ENCODE data around the gene TASOR. TPM values are rescaled to one million over a fixed set of nuclear protein-coding genes. Genes with fewer than 3 reads are reported as not detected.

Gene TASOR
- total and polyA plus RNA-seq, 9 of the 15 experiments (the other 6 are each of a cell fraction or from before 2014, with no cell fraction given): 16.4 to 68.7 (median 33.7) TPM

DNA sequence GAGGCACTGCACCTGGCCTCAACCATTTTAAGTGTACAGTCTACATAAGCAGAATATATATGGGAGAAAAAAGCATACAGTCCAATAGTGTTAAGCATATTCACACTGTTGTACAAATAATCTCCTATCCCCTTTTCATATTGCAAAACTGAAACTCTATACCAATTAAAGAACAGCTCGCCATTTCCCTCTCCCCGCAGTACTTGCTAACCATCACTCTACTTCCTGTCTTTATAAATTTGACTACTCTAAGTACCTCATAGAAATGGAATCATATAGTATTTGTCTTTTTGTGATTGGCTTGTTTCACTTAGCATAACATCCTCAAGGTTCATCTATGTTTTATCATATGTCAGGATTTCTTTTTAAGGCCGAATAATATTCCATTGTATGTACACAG lies 21.6 kb upstream of the TASOR start:
- POLR2A ChIA-PET: interaction anchor here (0.8 kb wide), 1 partner anchor 1961 kb away, joined by 3 read pairs; no protein-coding TSS in a partner anchor
- TF ChIP-seq, protein P1, sequence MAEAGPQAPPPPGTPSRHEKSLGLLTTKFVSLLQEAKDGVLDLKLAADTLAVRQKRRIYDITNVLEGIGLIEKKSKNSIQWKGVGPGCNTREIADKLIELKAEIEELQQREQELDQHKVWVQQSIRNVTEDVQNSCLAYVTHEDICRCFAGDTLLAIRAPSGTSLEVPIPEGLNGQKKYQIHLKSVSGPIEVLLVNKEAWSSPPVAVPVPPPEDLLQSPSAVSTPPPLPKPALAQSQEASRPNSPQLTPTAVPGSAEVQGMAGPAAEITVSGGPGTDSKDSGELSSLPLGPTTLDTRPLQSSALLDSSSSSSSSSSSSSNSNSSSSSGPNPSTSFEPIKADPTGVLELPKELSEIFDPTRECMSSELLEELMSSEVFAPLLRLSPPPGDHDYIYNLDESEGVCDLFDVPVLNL (CRISPR knock-in tag; IDR thresholded peaks at IDR 0.05; ENCODE audit: low read depth): no peak
- TF ChIP-seq ZSCAN32 (CRISPR knock-in tag; IDR thresholded peaks at IDR 0.05) (no peak), SIRT6 (IDR thresholded peaks at IDR 0.05; ENCODE audit: low read depth, low read length) (no peak), TBL1XR1 (IDR thresholded peaks at IDR 0.05; ENCODE audit: low read length in 2 of 2) (no peak), ZFPM2 (CRISPR knock-in tag; IDR thresholded peaks at IDR 0.05) (no peak), RFX5 (IDR thresholded peaks at IDR 0.05; ENCODE audit: low read depth, low read length) (no peak), FOXA3 (CRISPR knock-in tag; conservative IDR thresholded peaks at IDR 0.05 in 1 of 2, IDR thresholded peaks at IDR 0.05 in 1 of 2) (no peak), NR2C1 (IDR thresholded peaks at IDR 0.05) (no peak), NR2C1 (tag; IDR thresholded peaks at IDR 0.05) (no peak), KLF10 (CRISPR knock-in tag; IDR thresholded peaks at IDR 0.05) (no peak)
- CTCF ChIA-PET (ENCODE audit: low intra/inter-chr PET ratio): no interaction called here
- no peak for DNase-seq (ENCODE audit: extremely low read depth in 1 of 4, low spot score in 3 of 4)
- in situ Hi-C loops (cut with MboI) (loop anchor here (5.0 kb wide), 1 partner anchor 288 kb away; no protein-coding TSS in a partner anchor), intact Hi-C loops (cut with micrococcal nuclease) (no loop called here)
- no peak overlapping the region for H3K4me3 ChIP-seq
- H4K20me1 ChIP-seq (replicated peaks; ENCODE audit: control insufficient read depth, insufficient read depth, low read length): no peaks in the 10 kb centered on the region
- FAIRE-seq: no peak
- no peaks in the 10 kb centered on the region for H3K36me3 ChIP-seq (ENCODE audit: control insufficient read depth, insufficient read depth, low read length)
- ATAC-seq: no peak
- H3K9ac ChIP-seq (ENCODE audit: insufficient read depth in 1 of 2, low read depth in 2 of 2, low read length in 2 of 2): no peak overlapping the region
- H3K9me3 ChIP-seq (replicated peaks; ENCODE audit: control insufficient read depth, insufficient read depth, low read depth, low read length): no peaks in the 10 kb centered on the region
- H3K27ac ChIP-seq (ENCODE audit: extremely low read depth, low read depth, low read length): no peak overlapping the region
- no peak overlapping the region for H3K4me2 ChIP-seq (ENCODE audit: insufficient read depth, low read length)
- BruUV-seq (replicated peaks): no TSS peak
- no peaks in the 10 kb centered on the region for H3K79me2 ChIP-seq (ENCODE audit: control insufficient read depth, insufficient read depth, low read length)
- WGBS (ENCODE audit: insufficient coverage, low coverage, missing lambda C conversion rate): 22% methylated on average over 3 of the region's 3 CpGs
- H3K27me3 ChIP-seq (ENCODE audit: control insufficient read depth in 2 of 2, insufficient read depth in 2 of 2, low read length in 2 of 2): no peaks in the 10 kb centered on the region
- no peaks in the 10 kb centered on the region for H3K9me1 ChIP-seq (ENCODE audit: control insufficient read depth, insufficient read depth, low read length)
- no peaks in the 10 kb centered on the region for H3K4me1 ChIP-seq (replicated peaks in 1 of 2; ENCODE audit: control insufficient read depth in 2 of 2, insufficient read depth in 2 of 2, low read length in 2 of 2)
- H2AFZ ChIP-seq (ENCODE audit: low read depth, low read length): no peak overlapping the region
